ENCODE results near the gene IL17RE. TPM values are rescaled to one million over a fixed set of nuclear protein-coding genes. Genes with fewer than 3 reads are reported as not detected.

Gene IL17RE
- total RNA-seq, 1 donor from 2014 or later: 0.53 TPM

- no peak overlapping the region for H3K4me3 ChIP-seq (ENCODE audit: low read depth, low read length)
- no peaks in the 10 kb centered on the region for H3K27me3 ChIP-seq (ENCODE audit: control insufficient read depth, insufficient read depth, low read length)
- no peak for TF ChIP-seq CTCF (IDR thresholded peaks at IDR 0.05; ENCODE audit: insufficient read depth, low read length, severe bottlenecking)
- FAIRE-seq (no peak), DNase-seq (ENCODE audit: low read depth) (no peak)
- peaks cover 16% of the 10 kb centered on the region for H3K36me3 ChIP-seq (ENCODE audit: control insufficient read depth, insufficient read depth, low read length)
These were observed 9.2 kb downstream of the IL17RE start for GRCh38 chr3:9911863-9912262.

- no peak for TF ChIP-seq CTCF (IDR thresholded peaks at IDR 0.05; ENCODE audit: insufficient read depth, low read length, severe bottlenecking)
- FAIRE-seq (no peak), DNase-seq (ENCODE audit: low read depth) (peak; percentile 77)
- Histone ChIP-seq H3K27me3 (ENCODE audit: control insufficient read depth, insufficient read depth, low read length) (no peaks in the 10 kb centered on the region), H3K4me3 (ENCODE audit: low read depth, low read length) (no peak overlapping the region), H3K36me3 (ENCODE audit: control insufficient read depth, insufficient read depth, low read length) (peaks cover 16% of the 10 kb centered on the region)
These were observed 9.8 kb downstream of the IL17RE start for GRCh38 chr3:9912294-9912935.

- no peak for DNase-seq (ENCODE audit: low read depth)
- FAIRE-seq: no peak
- no peaks in the 10 kb centered on the region for H3K27me3 ChIP-seq (ENCODE audit: control insufficient read depth, insufficient read depth, low read length)
- H3K36me3 ChIP-seq (ENCODE audit: control insufficient read depth, insufficient read depth, low read length): peaks cover 12% of the 10 kb centered on the region
- TF ChIP-seq CTCF (IDR thresholded peaks at IDR 0.05; ENCODE audit: insufficient read depth, low read length, severe bottlenecking): no peak
- H3K4me3 ChIP-seq (ENCODE audit: low read depth, low read length): no peak overlapping the region
These were observed 11.0 kb downstream of the IL17RE start for GRCh38 chr3:9913601-9914000.

GRCh38 chr3:9914011-9914410 is 11.4 kb downstream of the IL17RE start:
- FAIRE-seq (no peak), DNase-seq (ENCODE audit: low read depth) (no peak)
- peaks cover 8% of the 10 kb centered on the region for H3K36me3 ChIP-seq (ENCODE audit: control insufficient read depth, insufficient read depth, low read length)
- H3K4me3 ChIP-seq (ENCODE audit: low read depth, low read length): no peak overlapping the region
- no peaks in the 10 kb centered on the region for H3K27me3 ChIP-seq (ENCODE audit: control insufficient read depth, insufficient read depth, low read length)
- TF ChIP-seq CTCF (IDR thresholded peaks at IDR 0.05; ENCODE audit: insufficient read depth, low read length, severe bottlenecking): no peak

- no peak for FAIRE-seq
- TF ChIP-seq CTCF (IDR thresholded peaks at IDR 0.05; ENCODE audit: insufficient read depth, low read length, severe bottlenecking): no peak
- Histone ChIP-seq H3K4me3 (ENCODE audit: low read depth, low read length) (no peak overlapping the region), H3K27me3 (ENCODE audit: control insufficient read depth, insufficient read depth, low read length) (no peaks in the 10 kb centered on the region), H3K36me3 (ENCODE audit: control insufficient read depth, insufficient read depth, low read length) (peaks cover 7% of the 10 kb centered on the region)
- no peak for DNase-seq (ENCODE audit: low read depth)
These were observed 12.1 kb downstream of the IL17RE start for GRCh38 chr3:9914559-9915253.

Measured in bronchial epithelial cell (primary cell).